Germinal center (tissue), 1 donor: ENCODE data around the gene PSD.

Source experiments
- DNase-seq: peaks from one replicate; pipeline ENCODE4 v3.0.0; 2012; ENCODE audit warnings: mixed read lengths, low spot score

The PSD gene

GRCh38 chr10:102438374-102438773 lies 19.8 kb upstream of the PSD start:
- DNase-seq = no peak

GRCh38 chr10:102437515-102437914 lies 18.9 kb upstream of the PSD start:
- DNase-seq = no peak

- no peak for DNase-seq
Observed at GRCh38 chr10:102436312-102436711, 17.7 kb upstream of the PSD start.

- no peak for DNase-seq
Observed at GRCh38 chr10:102435529-102436233, 17.1 kb upstream of the PSD start.

GRCh38 chr10:102435133-102435497 lies 16.5 kb upstream of the PSD start:
- DNase-seq = no peak

- no peak for DNase-seq
Observed at GRCh38 chr10:102434394-102435132, 16.0 kb upstream of the PSD start.

GRCh38 chr10:102433619-102434046 lies 15.0 kb upstream of the PSD start:
- DNase-seq = no peak

- DNase-seq = peak; percentile 90
Observed at GRCh38 chr10:102432162-102432950, 13.8 kb upstream of the PSD start, which contains the start of gene CUEDC2. TSS of gene CUEDC2 (minus strand) at chr10:102432574. CDS start at chr10:102425188, 7,386 bp downstream.

GRCh38 chr10:102431452-102432124 lies 13.0 kb upstream of the PSD start:
- DNase-seq = no peak

- DNase-seq = no peak
Observed at GRCh38 chr10:102429468-102429867, 10.9 kb upstream of the PSD start.

GRCh38 chr10:102426803-102427287 lies 8.3 kb upstream of the PSD start:
- DNase-seq = no peak

- DNase-seq = no peak
Observed at GRCh38 chr10:102425444-102425843, 6.9 kb upstream of the PSD start.

- no peak for DNase-seq
Observed at GRCh38 chr10:102424916-102425315, 6.3 kb upstream of the PSD start.

- no peak for DNase-seq
Observed at GRCh38 chr10:102424145-102424544, 5.6 kb upstream of the PSD start.

GRCh38 chr10:102423372-102423968 lies 4.9 kb upstream of the PSD start:
- DNase-seq = no peak

GRCh38 chr10:102422545-102423129 lies 4.1 kb upstream of the PSD start:
- DNase-seq = peak; percentile 48

GRCh38 chr10:102421757-102422512 lies 3.4 kb upstream of the PSD start:
- DNase-seq = no peak

- no peak for DNase-seq
Observed at GRCh38 chr10:102421507-102421756, 2.8 kb upstream of the PSD start.

- peak; percentile 96 for DNase-seq
Observed at GRCh38 chr10:102420714-102421506, 2.3 kb upstream of the PSD start, which contains the start of gene FBXL15. TSS of gene FBXL15 (plus strand) at chr10:102420836. CDS start at chr10:102421130, 294 bp downstream.
